HUES48 (cell line): ENCODE measurements around the gene PPP2R5C.

Experiments used
- H3K27ac ChIP-seq: one replicate; pipeline ENCODE4 v1.7.0; 2013; ENCODE audit warnings: low read depth, low read length, inconsistent platforms
- H3K27me3 ChIP-seq: 2 replicates; pipeline ENCODE4 v1.6.1; 2013; ENCODE audit warnings: mild to moderate bottlenecking, low read length; ENCODE audit not compliant: control insufficient read depth, insufficient read depth
- H3K36me3 ChIP-seq: 2 replicates; pipeline ENCODE4 v1.6.1; 2013; ENCODE audit warnings: low read length; ENCODE audit not compliant: control insufficient read depth, insufficient read depth
- H3K4me1 ChIP-seq: 2 replicates; pipeline ENCODE4 v1.6.1; 2013; ENCODE audit warnings: mild to moderate bottlenecking, low read length; ENCODE audit not compliant: control insufficient read depth, insufficient read depth
- H3K4me3 ChIP-seq: 2 replicates; pipeline ENCODE4 v1.5.1; 2013; ENCODE audit warnings: mild to moderate bottlenecking, low read depth, low read length
- H3K9ac ChIP-seq: 2 replicates; pipeline ENCODE4 v1.6.1; 2013; ENCODE audit warnings: mild to moderate bottlenecking, low read depth, low read length, moderate library complexity
- H3K9me3 ChIP-seq: 2 replicates; pipeline ENCODE4 v1.6.1; 2013; ENCODE audit warnings: low read length; ENCODE audit not compliant: control insufficient read depth, insufficient read depth

PPP2R5C gene

GRCh38 chr14:101773378-101773777, 11.9 kb downstream of the PPP2R5C start:
- Histone ChIP-seq H3K9me3 (no peaks in the 10 kb centered on the region), H3K4me3 (no peak overlapping the region), H3K4me1 (peaks cover 2% of the 10 kb centered on the region; the same call in 1 of the 2 replicates), H3K36me3 (no peaks in the 10 kb centered on the region), H3K27me3 (peaks cover 2% of the 10 kb centered on the region), H3K27ac (no peak overlapping the region), H3K9ac (no peak overlapping the region)

GRCh38 chr14:101774006-101774795, 12.7 kb downstream of the PPP2R5C start:
- H3K9ac ChIP-seq = no peak overlapping the region
- H3K27ac ChIP-seq = no peak overlapping the region
- no peak overlapping the region for H3K4me3 ChIP-seq

GRCh38 chr14:101774814-101775213, 13.3 kb downstream of the PPP2R5C start:
- no peak overlapping the region for H3K4me3 ChIP-seq

More at GRCh38 chr14:101774006-101774795, 12.7 kb downstream of the PPP2R5C start:
- Histone ChIP-seq H3K27me3 (peaks cover 10% of the 10 kb centered on the region), H3K9me3 (no peaks in the 10 kb centered on the region), H3K4me1 (peaks cover 2% of the 10 kb centered on the region; the same call in 1 of the 2 replicates), H3K36me3 (no peaks in the 10 kb centered on the region)

GRCh38 chr14:101775826-101776225, 14.3 kb downstream of the PPP2R5C start:
- Histone ChIP-seq H3K4me3 (no peak overlapping the region), H3K27ac (no peak overlapping the region), H3K27me3 (peaks cover 27% of the 10 kb centered on the region), H3K9ac (no peak overlapping the region), H3K4me1 (peaks cover 9% of the 10 kb centered on the region), H3K9me3 (no peaks in the 10 kb centered on the region), H3K36me3 (no peaks in the 10 kb centered on the region)

More at GRCh38 chr14:101774814-101775213, 13.3 kb downstream of the PPP2R5C start:
- no peak overlapping the region for H3K27ac ChIP-seq
- peaks cover 2% of the 10 kb centered on the region; the same call in 1 of the 2 replicates for H3K4me1 ChIP-seq
- H3K9me3 ChIP-seq = no peaks in the 10 kb centered on the region
- H3K9ac ChIP-seq = no peak overlapping the region
- H3K36me3 ChIP-seq = no peaks in the 10 kb centered on the region
- H3K27me3 ChIP-seq = peaks cover 17% of the 10 kb centered on the region

- no peaks in the 10 kb centered on the region for H3K36me3 ChIP-seq
- peaks cover 9% of the 10 kb centered on the region for H3K4me1 ChIP-seq
- no peak overlapping the region for H3K4me3 ChIP-seq
- no peak overlapping the region for H3K9ac ChIP-seq
- H3K9me3 ChIP-seq = no peaks in the 10 kb centered on the region
- peaks cover 31% of the 10 kb centered on the region for H3K27me3 ChIP-seq
- H3K27ac ChIP-seq = no peak overlapping the region
Measured at GRCh38 chr14:101776344-101776743, 14.8 kb downstream of the PPP2R5C start.

GRCh38 chr14:101780390-101780789, 18.9 kb downstream of the PPP2R5C start:
- no peak overlapping the region for H3K27ac ChIP-seq
- no peaks in the 10 kb centered on the region for H3K9me3 ChIP-seq
- H3K36me3 ChIP-seq = no peaks in the 10 kb centered on the region
- H3K4me1 ChIP-seq = peaks cover 9% of the 10 kb centered on the region
- H3K4me3 ChIP-seq = peak overlapping the region; percentile 75
- peaks cover 36% of the 10 kb centered on the region for H3K27me3 ChIP-seq
- no peak overlapping the region for H3K9ac ChIP-seq

- Histone ChIP-seq H3K27ac (no peak overlapping the region), H3K9me3 (no peaks in the 10 kb centered on the region), H3K4me3 (peak overlapping the region; percentile 75), H3K4me1 (peaks cover 9% of the 10 kb centered on the region), H3K27me3 (peaks cover 36% of the 10 kb centered on the region), H3K36me3 (no peaks in the 10 kb centered on the region), H3K9ac (no peak overlapping the region)
Measured at GRCh38 chr14:101780887-101781239, 19.4 kb downstream of the PPP2R5C start.

GRCh38 chr14:101781240-101782061, 19.9 kb downstream of the PPP2R5C start:
- Histone ChIP-seq H3K4me1 (peaks cover 9% of the 10 kb centered on the region), H3K4me3 (peak overlapping the region; percentile 75), H3K27me3 (peaks cover 36% of the 10 kb centered on the region), H3K27ac (no peak overlapping the region), H3K9ac (no peak overlapping the region), H3K9me3 (no peaks in the 10 kb centered on the region), H3K36me3 (no peaks in the 10 kb centered on the region)

GRCh38 chr14:101783260-101784016, 21.9 kb downstream of the PPP2R5C start:
- Histone ChIP-seq H3K36me3 (no peaks in the 10 kb centered on the region), H3K27me3 (peaks cover 33% of the 10 kb centered on the region), H3K27ac (no peak overlapping the region), H3K9me3 (no peaks in the 10 kb centered on the region), H3K4me3 (no peak overlapping the region), H3K9ac (no peak overlapping the region), H3K4me1 (peaks cover 9% of the 10 kb centered on the region)

- Histone ChIP-seq H3K9ac (no peak overlapping the region), H3K4me3 (no peak overlapping the region), H3K4me1 (peaks cover 9% of the 10 kb centered on the region), H3K27ac (no peak overlapping the region), H3K27me3 (peaks cover 21% of the 10 kb centered on the region), H3K36me3 (no peaks in the 10 kb centered on the region), H3K9me3 (no peaks in the 10 kb centered on the region)
Measured at GRCh38 chr14:101784631-101785030, 23.1 kb downstream of the PPP2R5C start.
